WTC11 (cell line): Measurements from ENCODE around the gene ZSCAN20. TPM values are rescaled to one million over a fixed set of nuclear protein-coding genes. Genes with fewer than 3 reads are reported as not detected.

Source experiments
- ATAC-seq: fragments of 200-7000 bp; cut with Tn5 transposase; 2 replicates; pipeline ENCODE4 v1.10.0; 2021; ENCODE audit warnings: mild to moderate bottlenecking, moderate library complexity
- CTCF ChIA-PET: fragments of 300-600 bp; sonication (Branson Sonifier 250); formaldehyde crosslinking; loops from one replicate; lab custom pipeline; 2021; ENCODE audit warnings: antibody characterized with exemption; lab: Charles Lee
- POLR2A ChIA-PET: fragments of 350-600 bp; sonication (Branson Sonifier 250); formaldehyde crosslinking; loops from one replicate; lab custom pipeline; 2021; ENCODE audit warnings: antibody characterized with exemption; lab: Charles Lee
- DNase-seq: peaks from one replicate; pipeline ENCODE4 v3.0.0; 2021; ENCODE audit warnings: low spot score
- H3K27ac Mint-ChIP-seq: 2 replicates; pipeline ENCODE4 v1.8.0; 2021; ENCODE audit warnings: mixed read lengths
- H3K27me3 Mint-ChIP-seq: 2 replicates; pipeline ENCODE4 v1.8.0; 2021; ENCODE audit warnings: low read depth, mild to moderate bottlenecking, moderate library complexity, mixed read lengths
- H3K36me3 Mint-ChIP-seq: 2 replicates; pipeline ENCODE4 v1.8.0; 2021; ENCODE audit warnings: mixed read lengths
- H3K4me1 Mint-ChIP-seq: 2 replicates; pipeline ENCODE4 v1.8.0; 2022; ENCODE audit warnings: mixed read lengths
- H3K4me3 Mint-ChIP-seq: 2 replicates; pipeline ENCODE4 v1.8.0; 2021; ENCODE audit warnings: mild to moderate bottlenecking, moderate library complexity, mixed read lengths
- H3K9me3 Mint-ChIP-seq: 2 replicates; pipeline ENCODE4 v1.8.0; 2021; ENCODE audit warnings: mixed read lengths
- AFF4 ChIP-seq: sonication (generic); formaldehyde crosslinking; IDR thresholded peaks from 2 replicates; pipeline ENCODE4 v1.8.1; 2023; ENCODE audit warnings: mild to moderate bottlenecking, missing genetic modification reagents, borderline replicate concordance
- ATF1 ChIP-seq: sonication (generic); formaldehyde crosslinking; IDR thresholded peaks from 2 replicates; pipeline ENCODE4 v1.8.1; 2023; ENCODE audit warnings: mild to moderate bottlenecking, moderate library complexity, missing genetic modification reagents
- EMX1 ChIP-seq: fragments of 250-450 bp; sonication (Bioruptor Pico); IDR thresholded peaks from 2 replicates; pipeline ENCODE4 v1.8.0; 2021; ENCODE audit warnings: mild to moderate bottlenecking
- ERG ChIP-seq: fragments of 250-450 bp; sonication (Bioruptor Pico); IDR thresholded peaks from 2 replicates; pipeline ENCODE4 v1.8.0; 2021; ENCODE audit warnings: mild to moderate bottlenecking
- GABPB1 ChIP-seq: sonication (generic); formaldehyde crosslinking; IDR thresholded peaks from 2 replicates; pipeline ENCODE4 v1.8.1; 2023; ENCODE audit warnings: mild to moderate bottlenecking, missing genetic modification reagents
- HMGA2 ChIP-seq: fragments of 250-450 bp; sonication (Bioruptor Pico); IDR thresholded peaks from 2 replicates; pipeline ENCODE4 v1.4.0; 2021; ENCODE audit warnings: mild to moderate bottlenecking, moderate library complexity
- HMGXB4 ChIP-seq: sonication (generic); formaldehyde crosslinking; IDR thresholded peaks from 2 replicates; pipeline ENCODE4 v1.8.1; 2023; ENCODE audit warnings: mild to moderate bottlenecking, moderate library complexity, missing genetic modification reagents
- MAX ChIP-seq: sonication (generic); formaldehyde crosslinking; IDR thresholded peaks from 2 replicates; pipeline ENCODE4 v1.8.0; 2022; ENCODE audit warnings: mild to moderate bottlenecking, missing genetic modification reagents
- NFE2L1 ChIP-seq: sonication (generic); formaldehyde crosslinking; IDR thresholded peaks from 2 replicates; pipeline ENCODE4 v1.8.1; 2023; ENCODE audit warnings: missing genetic modification reagents
- OVOL2 ChIP-seq: fragments of 250-450 bp; sonication (Bioruptor Pico); IDR thresholded peaks from 2 replicates; pipeline ENCODE4 v1.9.0; 2021; ENCODE audit warnings: mild to moderate bottlenecking, borderline replicate concordance
- PREB ChIP-seq: sonication (generic); formaldehyde crosslinking; IDR thresholded peaks from 2 replicates; pipeline ENCODE4 v1.8.1; 2022; ENCODE audit warnings: mild to moderate bottlenecking, missing genetic modification reagents, moderate library complexity, borderline replicate concordance
- PRRX2 ChIP-seq: fragments of 250-450 bp; sonication (Bioruptor Pico); IDR thresholded peaks from 2 replicates; pipeline ENCODE4 v1.8.0; 2021; ENCODE audit warnings: mild to moderate bottlenecking
- SMAD3 ChIP-seq: sonication (generic); formaldehyde crosslinking; IDR thresholded peaks from 2 replicates; pipeline ENCODE4 v1.8.0; 2022; ENCODE audit warnings: missing genetic modification reagents, mild to moderate bottlenecking, borderline replicate concordance
- SOX15 ChIP-seq: fragments of 250-450 bp; sonication (Bioruptor Pico); IDR thresholded peaks from 2 replicates; pipeline ENCODE4 v1.9.0; 2021; ENCODE audit warnings: mild to moderate bottlenecking
- SP1 ChIP-seq: sonication (generic); formaldehyde crosslinking; conservative IDR thresholded peaks from 2 replicates; pipeline ENCODE4 v1.8.1; 2022; ENCODE audit warnings: missing genetic modification reagents
- ZBTB21 ChIP-seq: sonication (generic); formaldehyde crosslinking; IDR thresholded peaks from 2 replicates; pipeline ENCODE4 v1.8.1; 2023; ENCODE audit warnings: mild to moderate bottlenecking, missing genetic modification reagents, borderline replicate concordance
- ZNF138 ChIP-seq: sonication (generic); formaldehyde crosslinking; conservative IDR thresholded peaks from 2 replicates; pipeline ENCODE4 v1.8.1; 2022; ENCODE audit warnings: mild to moderate bottlenecking, moderate library complexity, missing genetic modification reagents
- ZNF317 ChIP-seq: sonication (generic); formaldehyde crosslinking; IDR thresholded peaks from 2 replicates; pipeline ENCODE4 v1.8.1; 2023; ENCODE audit warnings: low read depth, mild to moderate bottlenecking, moderate library complexity, missing genetic modification reagents, borderline replicate concordance
- ZNF416 ChIP-seq: fragments of 250-450 bp; sonication (Bioruptor Pico); IDR thresholded peaks from 2 replicates; pipeline ENCODE4 v1.9.0; 2021; ENCODE audit warnings: mild to moderate bottlenecking, inconsistent platforms
- ZNF425 ChIP-seq: fragments of 250-450 bp; sonication (Bioruptor Pico); conservative IDR thresholded peaks from 2 replicates; pipeline ENCODE4 v1.9.0; 2021; ENCODE audit warnings: mild to moderate bottlenecking
- ZNF512 ChIP-seq: sonication (generic); formaldehyde crosslinking; IDR thresholded peaks from 2 replicates; pipeline ENCODE4 v1.8.1; 2022; ENCODE audit warnings: missing genetic modification reagents, borderline replicate concordance
- ZNF671 ChIP-seq: fragments of 250-450 bp; sonication (Bioruptor Pico); IDR thresholded peaks from 2 replicates; pipeline ENCODE4 v1.8.0; 2021; ENCODE audit warnings: mild to moderate bottlenecking
- total RNA-seq: library from RNA; stranded (reverse); gene quantifications from 3 replicates; pipeline ENCODE4 v1.2.3, GENCODE V29; 2021

The ZSCAN20 gene
- total RNA-seq, 1 experiment from 2014 or later: 3.7 TPM

GRCh38 chr1:33464552-33464951 lies 7.9 kb upstream of the ZSCAN20 start (continued):
- TF ChIP-seq ZNF671 (no peak), PRRX2 (no peak), SP1 (CRISPR knock-in tag) (no peak), ZNF425 (CRISPR knock-in tag) (no peak), HMGA2 (CRISPR knock-in tag) (no peak), ZNF416 (CRISPR knock-in tag) (no peak), ATF1 (no peak), HMGXB4 (CRISPR knock-in tag) (no peak)

- Mint-ChIP-seq H3K36me3 (no peaks in the 10 kb centered on the region), H3K4me1 (no peaks in the 10 kb centered on the region; the same call in 1 of the 2 replicates), H3K9me3 (no peaks in the 10 kb centered on the region), H3K27ac (no peak overlapping the region), H3K27me3 (peaks cover 14% of the 10 kb centered on the region), H3K4me3 (no peak overlapping the region)
- ATAC-seq (no peak), DNase-seq (no peak)
- POLR2A ChIA-PET: no interaction called here
- TF ChIP-seq SOX15: no peak
- no peak for TF ChIP-seq ZNF317
- TF ChIP-seq MAX (CRISPR knock-in tag): no peak
- TF ChIP-seq GABPB1 (CRISPR knock-in tag): no peak
- TF ChIP-seq SMAD3 (CRISPR knock-in tag): no peak
- CTCF ChIA-PET: interaction anchor here (4.0 kb wide), 1 partner anchor 10 kb away, joined by 19 read pairs; no protein-coding TSS in a partner anchor
Observed at GRCh38 chr1:33465316-33465715, 7.1 kb upstream of the ZSCAN20 start.

GRCh38 chr1:33466159-33466558 lies 6.3 kb upstream of the ZSCAN20 start:
- H3K27ac Mint-ChIP-seq: no peak overlapping the region
- no peaks in the 10 kb centered on the region for H3K36me3 Mint-ChIP-seq
- no peaks in the 10 kb centered on the region for H3K9me3 Mint-ChIP-seq
- no peak overlapping the region for H3K4me3 Mint-ChIP-seq
- DNase-seq: no peak
- no peak for ATAC-seq
- ChIA-PET POLR2A (no interaction called here), CTCF (interaction anchor here (1.2 to 4.0 kb wide), 2 partner anchors 11 to 168 kb away, joined by 4 to 19 read pairs; no protein-coding TSS in a partner anchor)
- H3K4me1 Mint-ChIP-seq: peaks cover 5% of the 10 kb centered on the region
- H3K27me3 Mint-ChIP-seq: peaks cover 12% of the 10 kb centered on the region
- TF ChIP-seq PREB (no peak), ZNF512 (CRISPR knock-in tag) (no peak), ZNF416 (CRISPR knock-in tag) (no peak), ZBTB21 (no peak), AFF4 (CRISPR knock-in tag) (no peak), ZNF138 (CRISPR knock-in tag) (no peak), ERG (CRISPR knock-in tag) (no peak), GABPB1 (CRISPR knock-in tag) (no peak), NFE2L1 (CRISPR knock-in tag) (no peak), ZNF671 (no peak), OVOL2 (no peak), EMX1 (CRISPR knock-in tag) (no peak)
